ENCODE results near the gene COG2. TPM values are rescaled to one million over a fixed set of nuclear protein-coding genes. Genes with fewer than 3 reads are reported as not detected.

The COG2 gene
- total RNA-seq, 1 experiment from 2014 or later, result 46.9 TPM

DNA sequence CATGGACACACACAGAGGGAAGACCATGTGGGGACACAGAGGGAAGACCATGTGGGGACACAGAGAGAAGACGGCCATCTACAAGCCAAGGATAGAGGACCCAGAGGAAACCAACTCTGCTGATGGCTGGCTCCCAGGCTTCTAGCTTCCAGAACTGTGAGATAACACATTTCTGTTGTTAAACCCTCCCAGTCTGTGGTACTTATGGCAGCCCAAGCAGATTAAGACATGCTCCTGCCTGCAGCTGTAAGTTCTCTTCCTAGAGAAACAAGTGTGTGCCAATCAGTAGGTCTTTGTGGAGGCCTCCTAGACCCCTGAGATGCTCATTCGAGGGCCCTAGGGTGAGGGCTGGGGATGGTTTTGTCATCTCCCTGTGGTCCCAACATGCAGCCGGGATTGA, 69.0 kb downstream of the COG2 start:
- POLR2A ChIA-PET, result no interaction called here

DNA sequence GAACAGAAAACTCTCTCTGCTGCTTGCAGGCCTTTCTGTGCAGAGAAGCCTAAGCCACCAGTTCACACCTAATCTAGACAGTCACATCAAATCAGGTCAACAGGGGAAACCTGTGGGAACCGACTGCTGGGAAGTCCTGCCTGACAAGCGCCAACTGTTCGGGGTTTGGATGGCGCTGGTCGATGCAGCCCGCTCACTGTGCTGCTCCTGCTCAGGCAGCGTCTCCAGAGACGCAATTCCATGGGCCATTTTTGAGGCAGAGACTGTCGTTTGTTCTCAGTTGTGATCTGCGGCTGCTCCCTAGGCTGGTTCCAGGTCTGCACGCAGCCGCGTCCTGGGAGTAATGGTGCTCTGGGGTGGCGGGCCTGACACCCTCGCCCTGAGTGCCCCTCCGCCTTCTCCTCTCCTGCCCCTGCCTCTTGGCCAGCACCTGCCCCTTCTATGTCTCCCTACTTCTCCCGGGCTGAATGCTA, 70.2 kb downstream of the COG2 start:
- peak overlapping the region; percentile 34 for H3K27ac Mint-ChIP-seq (ENCODE audit: unreplicated experiment)

More for the DNA sequence above, 69.0 kb downstream of the COG2 start:
- peaks cover 54% of the 10 kb centered on the region for H3K4me1 ChIP-seq
- intact Hi-C loops (cut with micrococcal nuclease; ENCODE audit: unreplicated experiment), result no loop called here
- peaks cover 1% of the 10 kb centered on the region for H3K9me3 Mint-ChIP-seq (ENCODE audit: unreplicated experiment)
- H3K27ac Mint-ChIP-seq (ENCODE audit: unreplicated experiment), result peak overlapping the region; percentile 59
- no peak overlapping the region for H3K4me3 Mint-ChIP-seq (ENCODE audit: unreplicated experiment)
- no peaks in the 10 kb centered on the region for H3K27me3 ChIP-seq (replicated peaks; ENCODE audit: control insufficient read depth, insufficient read depth, low read length)
- H3K27me3 Mint-ChIP-seq (ENCODE audit: insufficient read depth, unreplicated experiment), result no peaks in the 10 kb centered on the region
- H3K36me3 ChIP-seq (ENCODE audit: control insufficient read depth, insufficient read depth, low read length), result peaks cover 5% of the 10 kb centered on the region
- no peak overlapping the region for H3K4me3 ChIP-seq (ENCODE audit: low read depth, low read length)
- H3K36me3 Mint-ChIP-seq (ENCODE audit: insufficient read depth, unreplicated experiment), result peaks cover 11% of the 10 kb centered on the region
- H3K4me1 Mint-ChIP-seq (ENCODE audit: low read depth, unreplicated experiment), result peaks cover 47% of the 10 kb centered on the region
- TF ChIP-seq, protein P1, sequence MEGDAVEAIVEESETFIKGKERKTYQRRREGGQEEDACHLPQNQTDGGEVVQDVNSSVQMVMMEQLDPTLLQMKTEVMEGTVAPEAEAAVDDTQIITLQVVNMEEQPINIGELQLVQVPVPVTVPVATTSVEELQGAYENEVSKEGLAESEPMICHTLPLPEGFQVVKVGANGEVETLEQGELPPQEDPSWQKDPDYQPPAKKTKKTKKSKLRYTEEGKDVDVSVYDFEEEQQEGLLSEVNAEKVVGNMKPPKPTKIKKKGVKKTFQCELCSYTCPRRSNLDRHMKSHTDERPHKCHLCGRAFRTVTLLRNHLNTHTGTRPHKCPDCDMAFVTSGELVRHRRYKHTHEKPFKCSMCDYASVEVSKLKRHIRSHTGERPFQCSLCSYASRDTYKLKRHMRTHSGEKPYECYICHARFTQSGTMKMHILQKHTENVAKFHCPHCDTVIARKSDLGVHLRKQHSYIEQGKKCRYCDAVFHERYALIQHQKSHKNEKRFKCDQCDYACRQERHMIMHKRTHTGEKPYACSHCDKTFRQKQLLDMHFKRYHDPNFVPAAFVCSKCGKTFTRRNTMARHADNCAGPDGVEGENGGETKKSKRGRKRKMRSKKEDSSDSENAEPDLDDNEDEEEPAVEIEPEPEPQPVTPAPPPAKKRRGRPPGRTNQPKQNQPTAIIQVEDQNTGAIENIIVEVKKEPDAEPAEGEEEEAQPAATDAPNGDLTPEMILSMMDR (IDR thresholded peaks at IDR 0.05; ENCODE audit: insufficient read depth in 1 of 2, low read depth in 1 of 2, low read length in 1 of 2, severe bottlenecking in 1 of 2, unreplicated experiment in 1 of 2), result no peak
- CTCF ChIA-PET, result no interaction called here
- no TSS peak for BruUV-seq (replicated peaks)
- no peak for DNase-seq
- H3K9me3 ChIP-seq, result no peaks in the 10 kb centered on the region

DNA sequence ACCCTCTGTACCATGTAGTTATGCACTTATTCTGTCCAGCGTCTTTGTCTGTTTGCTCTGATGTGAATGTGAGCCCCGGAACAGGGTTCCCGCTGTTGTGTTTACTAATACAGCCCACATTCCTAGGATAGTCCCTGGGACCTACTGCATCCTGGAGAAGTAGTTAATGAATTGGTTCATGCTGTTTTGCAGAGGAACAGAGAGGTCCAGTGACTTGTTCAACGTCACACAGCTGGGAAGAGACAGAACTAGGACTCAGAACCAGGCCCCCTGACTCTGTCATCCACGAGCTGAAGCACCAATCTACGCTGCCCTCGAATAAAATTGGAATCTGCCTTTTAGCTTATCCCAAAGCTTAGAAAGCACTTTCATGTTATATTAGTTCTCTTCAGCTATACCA, 70.9 kb downstream of the COG2 start:
- DNase-seq, result no peak
- Mint-ChIP-seq H3K4me3 (ENCODE audit: unreplicated experiment) (no peak overlapping the region), H3K4me1 (ENCODE audit: low read depth, unreplicated experiment) (peaks cover 32% of the 10 kb centered on the region), H3K27me3 (ENCODE audit: insufficient read depth, unreplicated experiment) (no peaks in the 10 kb centered on the region), H3K9me3 (ENCODE audit: unreplicated experiment) (peaks cover 13% of the 10 kb centered on the region), H3K36me3 (ENCODE audit: insufficient read depth, unreplicated experiment) (peaks cover 11% of the 10 kb centered on the region), H3K27ac (ENCODE audit: unreplicated experiment) (no peak overlapping the region)
- POLR2A ChIA-PET, result no interaction called here
- no TSS peak for BruUV-seq (replicated peaks)
- 0 out of 2 replicates have a peak, but pooled peaks cover 6% of the 10 kb centered on the region for H3K9me3 ChIP-seq
- TF ChIP-seq, protein P1 (IDR thresholded peaks at IDR 0.05; ENCODE audit: insufficient read depth in 1 of 2, low read depth in 1 of 2, low read length in 1 of 2, severe bottlenecking in 1 of 2, unreplicated experiment in 1 of 2), result no peak
- H3K4me3 ChIP-seq (ENCODE audit: low read depth, low read length), result peak overlapping the region; percentile 32
- intact Hi-C loops (cut with micrococcal nuclease; ENCODE audit: unreplicated experiment), result no loop called here
- peaks cover 3% of the 10 kb centered on the region for H3K36me3 ChIP-seq (ENCODE audit: control insufficient read depth, insufficient read depth, low read length)
- CTCF ChIA-PET, result interaction anchor here (2.2 kb wide), 1 partner anchor 47 kb away, joined by 6 read pairs; no protein-coding TSS in a partner anchor
- no peaks in the 10 kb centered on the region for H3K27me3 ChIP-seq (replicated peaks; ENCODE audit: control insufficient read depth, insufficient read depth, low read length)
- H3K4me1 ChIP-seq, result peaks cover 47% of the 10 kb centered on the region

More for the DNA sequence above, 70.2 kb downstream of the COG2 start:
- no peak overlapping the region for H3K4me3 Mint-ChIP-seq (ENCODE audit: unreplicated experiment)
- TF ChIP-seq, protein P1 (IDR thresholded peaks at IDR 0.05; ENCODE audit: insufficient read depth in 1 of 2, low read depth in 1 of 2, low read length in 1 of 2, severe bottlenecking in 1 of 2, unreplicated experiment in 1 of 2), result no peak
- Histone ChIP-seq H3K36me3 (ENCODE audit: control insufficient read depth, insufficient read depth, low read length) (peaks cover 5% of the 10 kb centered on the region), H3K4me3 (ENCODE audit: low read depth, low read length) (peak overlapping the region; percentile 32), H3K9me3 (0 out of 2 replicates have a peak, but pooled peaks cover 6% of the 10 kb centered on the region), H3K27me3 (replicated peaks; ENCODE audit: control insufficient read depth, insufficient read depth, low read length) (no peaks in the 10 kb centered on the region), H3K4me1 (peaks cover 53% of the 10 kb centered on the region)
- CTCF ChIA-PET, result interaction anchor here (2.2 kb wide), 1 partner anchor 48 kb away, joined by 6 read pairs; no protein-coding TSS in a partner anchor
- peaks cover 11% of the 10 kb centered on the region for H3K36me3 Mint-ChIP-seq (ENCODE audit: insufficient read depth, unreplicated experiment)
- intact Hi-C loops (cut with micrococcal nuclease; ENCODE audit: unreplicated experiment), result no loop called here
- H3K9me3 Mint-ChIP-seq (ENCODE audit: unreplicated experiment), result peaks cover 10% of the 10 kb centered on the region
- H3K4me1 Mint-ChIP-seq (ENCODE audit: low read depth, unreplicated experiment), result peaks cover 39% of the 10 kb centered on the region
- no peak for DNase-seq
- BruUV-seq (replicated peaks), result no TSS peak
- H3K27me3 Mint-ChIP-seq (ENCODE audit: insufficient read depth, unreplicated experiment), result no peaks in the 10 kb centered on the region
- POLR2A ChIA-PET, result no interaction called here

Measured in Caco-2 (cell line).